GM12874 (cell line): ENCODE results near the gene ZNF423.

Experiments
- CTCF ChIP-seq: IDR thresholded peaks from 2 replicates; pipeline ENCODE4 v1.5.1; 2011; ENCODE audit warnings: low read depth, mild to moderate bottlenecking, control low read depth, low read length, moderate library complexity; ENCODE audit not compliant: insufficient read depth

The ZNF423 gene

GRCh38 chr16:49488740-49489525, 367.0 kb downstream of the ZNF423 start:
- TF ChIP-seq CTCF = no peak

DNA sequence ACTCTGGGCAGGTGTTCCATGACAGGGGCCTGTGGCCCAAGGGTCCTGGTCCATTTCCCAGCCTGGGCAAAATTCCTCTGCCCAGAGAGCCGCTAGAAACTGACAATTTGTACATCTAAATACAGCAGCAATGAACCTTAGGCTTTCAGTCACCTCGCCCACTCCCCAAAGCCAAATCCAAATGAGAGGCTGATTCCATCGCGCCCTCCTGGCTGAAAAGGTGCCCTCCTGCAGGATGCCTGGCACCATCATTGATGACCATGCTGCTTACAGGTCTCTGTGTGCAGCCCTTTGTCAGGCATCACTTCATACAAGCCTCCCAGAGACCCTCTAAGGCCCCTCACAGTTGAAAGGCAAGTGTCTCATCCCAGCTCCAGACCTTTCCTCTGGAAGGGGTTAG, 367.6 kb downstream of the ZNF423 start:
- no peak for TF ChIP-seq CTCF

DNA sequence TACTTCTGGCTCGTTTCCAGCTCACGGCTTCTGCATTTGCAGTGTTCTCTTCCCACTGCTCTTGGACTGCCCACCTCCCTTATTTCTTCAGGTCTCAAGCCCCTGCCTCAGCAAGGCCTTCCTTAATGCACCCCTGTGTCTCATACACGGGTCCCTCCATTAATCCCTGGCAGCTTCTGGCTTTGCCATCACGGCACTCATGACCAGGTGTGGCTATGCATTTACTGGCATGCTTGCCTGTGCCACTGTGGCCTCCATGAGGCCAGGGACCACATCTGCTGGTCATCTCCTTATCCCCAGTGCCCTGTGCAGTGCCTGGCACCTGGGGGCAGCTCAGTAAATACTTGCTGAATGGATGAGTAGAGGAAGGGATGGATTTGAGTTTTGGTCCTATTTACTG, 368.2 kb downstream of the ZNF423 start:
- TF ChIP-seq CTCF = no peak

GRCh38 chr16:49486400-49486799, 369.5 kb downstream of the ZNF423 start:
- no peak for TF ChIP-seq CTCF

GRCh38 chr16:49485663-49486062, 370.2 kb downstream of the ZNF423 start:
- TF ChIP-seq CTCF = no peak

DNA sequence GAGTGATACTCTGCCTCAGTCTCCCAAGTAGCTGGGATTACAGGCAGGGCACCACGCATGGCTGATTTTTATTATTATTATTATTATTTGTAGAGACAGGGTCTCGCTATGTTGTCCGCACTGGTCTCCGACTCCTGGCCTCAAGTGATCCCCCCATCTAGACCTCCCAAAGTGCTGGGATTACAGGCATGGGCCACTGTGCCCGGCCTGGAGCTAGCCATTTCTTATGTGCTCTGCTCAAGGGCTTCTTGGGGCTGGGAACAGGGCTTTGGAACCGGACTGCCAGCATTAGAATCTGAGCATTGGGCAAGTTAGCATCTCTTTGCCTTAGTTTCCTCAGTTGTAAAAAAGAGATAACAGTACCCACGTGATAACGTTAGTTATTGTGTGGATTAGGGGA, 371.0 kb downstream of the ZNF423 start:
- no peak for TF ChIP-seq CTCF

GRCh38 chr16:49484451-49484849, 371.5 kb downstream of the ZNF423 start:
- no peak for TF ChIP-seq CTCF
